GM23248 (cell line): Measurements from ENCODE around the gene PPP1R1B.

Experiments used
- EZH2 ChIP-seq: fragments of 200-600 bp; sonication (generic); IDR thresholded peaks from 2 replicates; pipeline ENCODE4 v1.6.1; 2018; ENCODE audit warnings: antibody characterized with exemption, mild to moderate bottlenecking; ENCODE audit not compliant: insufficient read depth, poor library complexity, severe bottlenecking
- EZH2phosphoT487 ChIP-seq: fragments of 200-600 bp; sonication (generic); IDR thresholded peaks from 2 replicates; pipeline ENCODE4 v1.6.1; 2018; ENCODE audit warnings: antibody characterized with exemption, moderate library complexity, mild to moderate bottlenecking, low read depth; ENCODE audit not compliant: insufficient read depth

GRCh38 chr17:39684369-39685192 lies 57.8 kb downstream of the PPP1R1B start:
- TF ChIP-seq EZH2 (no peak), EZH2phosphoT487 (no peak)
